ENCODE data around the gene RNF111. TPM values are rescaled to one million over a fixed set of nuclear protein-coding genes. Genes with fewer than 3 reads are reported as not detected.

The RNF111 gene
- total and polyA plus RNA-seq, 10 of the 15 experiments (the other 5 are each of a cell fraction or from before 2014, with no cell fraction given), result 8.6 to 34.7 (median 15.7) TPM

DNA sequence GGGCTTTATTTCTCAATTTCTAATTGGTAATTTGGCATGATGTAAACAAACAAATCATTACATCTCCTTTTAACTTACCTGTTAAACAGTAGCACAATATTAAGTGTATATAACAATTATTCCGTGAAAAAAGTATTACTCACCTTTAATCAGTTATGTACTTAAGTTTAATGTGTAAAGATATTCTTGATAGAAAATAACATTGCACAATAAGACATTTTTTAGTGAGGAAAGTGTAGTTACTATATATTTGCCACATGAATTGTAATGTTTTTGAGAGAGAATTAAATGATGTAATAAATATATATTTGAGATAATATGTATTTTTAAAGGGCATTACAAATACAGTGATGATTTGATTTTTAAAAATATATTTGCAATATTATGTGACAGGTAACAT lies 106.6 kb downstream of the RNF111 start:
- ATAC-seq (no peak), FAIRE-seq (no peak)
- BruUV-seq (replicated peaks), result no TSS peak

More for the DNA sequence above, 106.6 kb downstream of the RNF111 start:
- CTCF ChIA-PET, result no interaction called here
- Histone ChIP-seq H3K9ac (ENCODE audit: control insufficient read depth, insufficient read depth, low read length) (no peak overlapping the region), H3K4me2 (ENCODE audit: control insufficient read depth, insufficient read depth) (no peak overlapping the region), H3K4me3 (no peak overlapping the region), H2AFZ (ENCODE audit: control insufficient read depth, low read depth, low read length) (no peak overlapping the region), H4K20me1 (ENCODE audit: control insufficient read depth, insufficient read depth) (no peaks in the 10 kb centered on the region), H3K27ac (ENCODE audit: control insufficient read depth, insufficient read depth) (no peak overlapping the region), H3K4me1 (ENCODE audit: control insufficient read depth, insufficient read depth, low read length) (no peaks in the 10 kb centered on the region), H3K27me3 (replicated peaks in 1 of 2; ENCODE audit: control insufficient read depth in 2 of 2, insufficient read depth in 2 of 2, low read length in 1 of 2) (no peaks in the 10 kb centered on the region), H3K36me3 (ENCODE audit: control insufficient read depth in 2 of 2, insufficient read depth in 2 of 2, low read length in 1 of 2) (peaks cover 1 to 17% of the 10 kb centered on the region in 2 experiments; a peak in 3 of 4 replicates), H3K9me3 (replicated peaks; ENCODE audit: control insufficient read depth, insufficient read depth, low read length) (no peaks in the 10 kb centered on the region), H3K79me2 (ENCODE audit: control insufficient read depth, insufficient read depth, low read length) (no peaks in the 10 kb centered on the region)
- TF ChIP-seq E2F8 (IDR thresholded peaks at IDR 0.05; ENCODE audit: low read depth, partially characterized antibody) (no peak), POU2F2 (IDR thresholded peaks at IDR 0.05; ENCODE audit: borderline replicate concordance, low read depth, low read length) (no peak), MLLT1 (IDR thresholded peaks at IDR 0.05) (no peak), TBL1XR1 (IDR thresholded peaks at IDR 0.05; ENCODE audit: low read depth, low read length) (no peak), SRF (IDR thresholded peaks at IDR 0.05; ENCODE audit: low read depth in 2 of 2, low read length in 2 of 2) (no peak), TCF7 (IDR thresholded peaks at IDR 0.05; ENCODE audit: borderline replicate concordance) (no peak), ELK1 (IDR thresholded peaks at IDR 0.05; ENCODE audit: low read depth, low read length) (no peak), ZSCAN29 (IDR thresholded peaks at IDR 0.05) (no peak)
- TF ChIP-seq, protein P1, sequence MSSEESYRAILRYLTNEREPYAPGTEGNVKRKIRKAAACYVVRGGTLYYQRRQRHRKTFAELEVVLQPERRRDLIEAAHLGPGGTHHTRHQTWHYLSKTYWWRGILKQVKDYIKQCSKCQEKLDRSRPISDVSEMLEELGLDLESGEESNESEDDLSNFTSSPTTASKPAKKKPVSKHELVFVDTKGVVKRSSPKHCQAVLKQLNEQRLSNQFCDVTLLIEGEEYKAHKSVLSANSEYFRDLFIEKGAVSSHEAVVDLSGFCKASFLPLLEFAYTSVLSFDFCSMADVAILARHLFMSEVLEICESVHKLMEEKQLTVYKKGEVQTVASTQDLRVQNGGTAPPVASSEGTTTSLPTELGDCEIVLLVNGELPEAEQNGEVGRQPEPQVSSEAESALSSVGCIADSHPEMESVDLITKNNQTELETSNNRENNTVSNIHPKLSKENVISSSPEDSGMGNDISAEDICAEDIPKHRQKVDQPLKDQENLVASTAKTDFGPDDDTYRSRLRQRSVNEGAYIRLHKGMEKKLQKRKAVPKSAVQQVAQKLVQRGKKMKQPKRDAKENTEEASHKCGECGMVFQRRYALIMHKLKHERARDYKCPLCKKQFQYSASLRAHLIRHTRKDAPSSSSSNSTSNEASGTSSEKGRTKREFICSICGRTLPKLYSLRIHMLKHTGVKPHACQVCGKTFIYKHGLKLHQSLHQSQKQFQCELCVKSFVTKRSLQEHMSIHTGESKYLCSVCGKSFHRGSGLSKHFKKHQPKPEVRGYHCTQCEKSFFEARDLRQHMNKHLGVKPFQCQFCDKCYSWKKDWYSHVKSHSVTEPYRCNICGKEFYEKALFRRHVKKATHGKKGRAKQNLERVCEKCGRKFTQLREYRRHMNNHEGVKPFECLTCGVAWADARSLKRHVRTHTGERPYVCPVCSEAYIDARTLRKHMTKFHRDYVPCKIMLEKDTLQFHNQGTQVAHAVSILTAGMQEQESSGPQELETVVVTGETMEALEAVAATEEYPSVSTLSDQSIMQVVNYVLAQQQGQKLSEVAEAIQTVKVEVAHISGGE (CRISPR knock-in tag; IDR thresholded peaks at IDR 0.05), result no peak
- in situ Hi-C loops (cut with MboI), result no loop called here
- SMC1A ChIA-PET (ENCODE audit: uncharacterized antibody, unreplicated experiment), result no interaction called here
- RAD21 ChIA-PET (ENCODE audit: unreplicated experiment), result no interaction called here
- DNase-seq (ENCODE audit: low read depth, low spot score), result no peak
- 94% methylated on average over 1 of the region's 1 CpG for WGBS (ENCODE audit: insufficient coverage, insufficient replicate concordance, low lambda C conversion rate, missing lambda C conversion rate)
- POLR2A ChIA-PET, result no interaction called here
- intact Hi-C loops (cut with micrococcal nuclease; ENCODE audit: unreplicated experiment), result no loop called here

Data from GM12878 (cell line).